Subcutaneous preadipocyte (primary cell): Measurements from ENCODE around the gene GIPR. TPM values are rescaled to one million over a fixed set of nuclear protein-coding genes. Genes with fewer than 3 reads are reported as not detected.

ENCODE experiments used
- small RNA-seq: library from RNA; depleted of rRNA; stranded (forward); fragments of <200 nt; gene quantifications from one replicate; pipeline ENCODE3, GENCODE V24; 2012
- total RNA-seq: library from RNA; depleted of rRNA; stranded (reverse); fragments of >200 nt; gene quantifications from 2 replicates; pipeline ENCODE4 v1.2.3, GENCODE V29; 2012

The GIPR gene, protein sequence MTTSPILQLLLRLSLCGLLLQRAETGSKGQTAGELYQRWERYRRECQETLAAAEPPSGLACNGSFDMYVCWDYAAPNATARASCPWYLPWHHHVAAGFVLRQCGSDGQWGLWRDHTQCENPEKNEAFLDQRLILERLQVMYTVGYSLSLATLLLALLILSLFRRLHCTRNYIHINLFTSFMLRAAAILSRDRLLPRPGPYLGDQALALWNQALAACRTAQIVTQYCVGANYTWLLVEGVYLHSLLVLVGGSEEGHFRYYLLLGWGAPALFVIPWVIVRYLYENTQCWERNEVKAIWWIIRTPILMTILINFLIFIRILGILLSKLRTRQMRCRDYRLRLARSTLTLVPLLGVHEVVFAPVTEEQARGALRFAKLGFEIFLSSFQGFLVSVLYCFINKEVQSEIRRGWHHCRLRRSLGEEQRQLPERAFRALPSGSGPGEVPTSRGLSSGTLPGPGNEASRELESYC
- not detected in 2 replicates for total RNA-seq

DNA sequence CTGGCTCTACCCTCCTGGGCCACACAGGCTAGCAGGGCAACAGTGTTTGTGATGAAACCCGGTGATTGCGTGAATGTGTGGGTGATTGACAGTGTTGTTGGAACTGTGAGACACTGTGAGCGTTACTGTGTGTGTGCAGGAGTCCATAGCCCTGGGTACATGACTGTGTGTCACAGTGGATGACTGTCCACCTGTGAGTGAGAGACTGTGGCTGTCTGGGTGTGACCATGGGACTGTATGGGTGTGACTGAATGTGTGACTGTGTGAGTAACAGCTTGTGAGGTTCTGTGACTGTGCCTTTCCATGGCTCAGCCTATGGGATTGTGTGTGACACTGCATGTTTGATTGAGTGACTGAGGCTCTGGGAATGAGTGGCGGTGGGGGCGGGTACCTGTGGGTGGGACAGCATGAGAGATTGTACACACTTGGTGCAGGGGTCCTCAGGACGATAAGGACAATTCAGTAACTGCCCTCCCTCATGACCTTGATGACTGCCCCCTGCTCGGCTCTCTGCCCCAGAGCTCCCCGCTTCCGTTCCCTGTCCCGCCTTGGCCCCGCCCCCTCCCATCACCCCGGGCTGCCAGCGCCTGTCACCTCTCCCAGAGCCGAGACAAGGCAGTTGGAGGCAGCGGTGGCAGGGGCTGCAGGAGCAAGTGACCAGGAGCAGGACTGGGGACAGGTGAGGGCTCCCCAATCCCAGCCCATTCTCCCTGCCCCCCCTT, at the start of gene GIPR:
GIPR (plus strand) TSS at position 602 of the 722 bp plus-strand sequence. CDS start 1,300 bp downstream, outside the sequence.

DNA sequence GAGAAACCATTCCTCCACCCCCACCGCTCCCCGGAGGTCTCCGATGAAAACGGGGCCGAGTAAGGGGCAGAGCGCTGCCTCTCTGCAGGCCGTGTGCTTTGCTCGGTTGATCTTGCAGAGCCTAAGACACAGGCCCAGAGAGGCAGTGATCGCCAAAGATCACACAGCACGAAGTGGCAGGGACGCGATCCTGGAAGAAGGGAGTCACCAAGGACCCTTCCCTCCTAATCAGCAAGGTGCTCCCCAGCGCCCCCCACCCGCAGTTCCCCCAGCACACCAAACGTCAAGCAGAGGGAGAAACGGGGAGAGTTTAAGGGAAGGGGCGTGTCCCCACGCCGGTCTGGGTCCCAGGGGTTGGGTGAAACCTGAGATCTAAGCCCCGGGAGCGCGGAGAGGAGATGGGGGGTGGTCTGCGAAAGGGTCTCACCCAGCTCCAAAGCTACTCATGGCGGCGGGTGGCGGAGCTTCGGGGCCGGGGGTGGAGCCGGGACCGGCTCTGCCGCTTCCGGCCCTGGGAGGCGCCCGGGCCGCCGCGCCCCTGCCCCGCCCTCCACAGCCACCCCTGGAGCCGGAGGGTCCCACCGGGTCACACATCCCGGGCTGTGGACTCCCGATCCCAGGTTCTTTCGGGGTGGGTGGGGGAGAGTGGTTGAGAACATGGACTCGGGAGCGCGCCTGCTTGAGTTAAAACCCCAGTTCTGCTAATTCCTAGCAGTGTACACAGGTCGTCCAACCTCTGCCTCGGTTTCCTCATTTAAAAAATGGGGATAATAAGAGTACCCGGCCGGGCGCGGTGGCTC, 28.9 kb upstream of the GIPR start, which contains the start of gene EML2:
EML2 (minus strand) TSS at position 468 of the 800 bp plus-strand sequence; CDS start at position 447, 21 bp downstream.

DNA sequence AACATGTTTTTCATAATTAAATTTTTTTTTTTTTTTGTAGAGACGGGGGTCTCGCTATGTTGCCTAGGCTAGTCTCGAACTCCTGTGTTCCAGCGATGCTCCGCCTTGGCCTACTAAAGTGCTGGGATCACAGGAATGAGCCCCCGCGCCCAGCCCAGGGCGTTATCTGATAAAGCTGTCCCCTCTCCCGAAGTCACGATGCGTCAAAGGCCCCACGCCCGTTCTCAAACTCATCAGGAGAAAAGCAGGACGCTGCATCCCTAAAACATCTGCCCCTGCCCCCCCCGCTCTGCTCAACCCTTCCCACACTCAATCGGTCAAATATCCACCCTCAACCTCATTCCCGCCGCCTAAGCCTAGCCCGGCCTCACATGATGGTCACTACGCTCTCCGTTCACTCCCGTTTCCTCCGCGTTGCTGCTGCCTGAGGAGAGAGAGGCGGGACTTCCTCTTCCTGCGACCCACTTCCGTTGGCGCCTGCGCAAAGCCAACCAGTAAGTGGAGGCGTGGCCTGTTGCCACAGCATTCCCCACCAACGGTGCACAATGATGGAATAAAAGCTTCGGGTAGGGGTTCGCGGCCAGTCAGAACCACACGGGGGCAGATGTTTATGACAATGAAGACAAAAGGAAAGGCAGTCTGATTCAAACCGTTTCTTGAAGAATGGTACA, 23.6 kb downstream of the GIPR start, which contains the start of gene SNRPD2:
SNRPD2 (minus strand) TSS at position 438 of the 671 bp plus-strand sequence; CDS start at position 373, 65 bp downstream.

DNA sequence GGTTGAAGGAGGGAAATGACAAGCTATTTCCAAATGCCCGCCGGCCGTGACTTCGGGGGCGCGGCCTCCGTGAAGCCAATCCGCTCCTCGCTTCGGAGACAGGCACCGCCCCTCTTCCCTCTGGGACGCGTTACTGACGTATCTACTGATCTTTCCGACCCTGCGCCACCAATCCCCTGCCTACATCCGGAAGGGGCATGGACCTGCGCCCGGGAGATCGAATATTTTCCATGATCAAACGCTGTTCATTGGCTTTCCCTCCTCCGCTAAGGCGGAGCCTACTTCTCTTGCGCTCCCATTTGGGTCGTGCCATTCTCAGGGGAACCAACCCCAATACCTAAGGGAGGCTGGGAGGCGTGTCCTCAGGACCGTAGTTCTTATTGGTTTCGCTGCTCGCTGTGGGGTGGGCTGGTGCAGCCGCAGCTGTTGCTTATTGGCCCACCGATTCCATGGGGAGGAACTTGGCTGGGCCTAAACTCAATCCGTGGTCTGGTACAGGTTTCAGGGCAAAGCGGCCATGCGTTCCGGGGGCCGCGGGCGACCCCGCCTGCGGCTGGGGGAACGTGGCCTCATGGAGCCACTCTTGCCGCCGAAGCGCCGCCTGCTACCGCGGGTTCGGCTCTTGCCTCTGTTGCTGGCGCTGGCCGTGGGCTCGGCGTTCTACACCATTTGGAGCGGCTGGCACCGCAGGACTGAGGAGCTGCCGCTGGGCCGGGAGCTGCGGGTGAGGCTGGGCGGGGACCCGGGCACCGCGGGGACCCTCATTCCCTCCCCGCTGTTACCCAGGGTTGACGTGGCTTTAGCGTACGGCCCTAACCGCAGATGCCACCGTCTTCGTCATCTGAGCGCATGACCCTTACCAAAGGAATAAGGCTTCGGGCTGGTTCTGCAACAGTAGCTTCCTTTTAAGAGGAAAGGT, 24.4 kb downstream of the GIPR start, which contains the start of gene QPCTL:
QPCTL (plus strand) TSS at position 480 of the 919 bp plus-strand sequence; CDS start at position 518, 38 bp downstream.

DNA sequence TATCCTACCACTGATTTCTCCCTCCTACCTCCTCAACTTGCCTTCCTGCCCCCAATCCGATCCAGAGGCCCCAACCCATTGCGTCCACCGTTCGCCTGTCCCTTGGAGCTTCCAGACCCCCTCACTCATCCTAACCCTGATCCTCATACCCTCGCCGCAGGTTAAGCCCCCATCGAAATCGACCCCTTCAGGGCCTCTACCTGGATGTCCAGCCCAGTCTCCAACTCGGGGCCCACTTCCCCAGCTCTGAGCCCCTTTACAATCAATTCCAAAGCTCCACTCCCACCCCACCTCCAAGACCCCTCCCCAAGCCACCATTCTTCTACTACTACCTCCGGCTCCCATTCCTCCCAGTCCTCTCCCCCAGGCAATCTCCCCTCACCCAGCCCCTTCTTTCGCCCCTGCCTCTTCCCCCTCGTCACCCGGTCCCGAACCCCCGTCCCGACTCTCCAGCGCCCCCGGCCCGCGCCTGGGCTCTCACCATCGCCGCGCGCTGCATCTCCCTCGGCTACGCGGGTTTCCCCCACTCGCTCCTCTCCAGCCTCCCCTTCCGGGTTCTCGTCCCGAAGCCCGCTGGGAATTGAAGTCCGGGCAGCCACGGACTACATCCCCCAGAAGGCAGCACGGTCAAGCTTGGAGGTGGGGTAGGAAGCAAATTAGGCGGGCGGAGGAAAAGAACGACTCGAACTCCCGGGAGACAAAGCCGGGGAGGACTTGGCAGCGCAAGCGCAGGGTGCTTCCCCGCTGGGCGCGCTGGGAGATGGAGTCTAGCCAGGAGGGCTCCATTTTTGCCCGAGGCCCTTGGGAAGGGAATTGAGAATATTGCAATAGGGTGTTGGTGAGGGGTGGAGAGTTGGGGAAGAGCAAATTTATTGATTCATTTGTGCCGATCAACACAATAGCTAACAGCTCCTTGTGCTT, 62.6 kb downstream of the GIPR start, which contains the start of gene FBXO46:
FBXO46 (minus strand) TSS at position 529 of the 921 bp plus-strand sequence. CDS start 17,401 bp downstream, outside the sequence.

Small RNAs within 50 kb of the gene (small RNA-seq; reads per million reads assigned to genes)
- gene MIR642A (not detected), gene RN7SL836P (not detected)

Other genes starting within 250 kb of the GIPR start
- gene ERCC1, start 244.3 kb upstream of the GIPR start, total RNA-seq: 131 and 162 TPM in 2 replicates
- gene FOSB, start 200.2 kb upstream of the GIPR start, total RNA-seq: 0.37 and 0.39 TPM in 2 replicates
- 3.3 and 3.7 TPM in 2 replicates for gene RTN2, start 171.2 kb upstream of the GIPR start, total RNA-seq
- gene PPM1N, start 169.8 kb upstream of the GIPR start, total RNA-seq: 1.5 and 2.5 TPM in 2 replicates
- 39.7 and 79.2 TPM in 2 replicates for gene VASP, start 160.7 kb upstream of the GIPR start, total RNA-seq
- 5.5 and 7.8 TPM in 2 replicates for gene OPA3, start 83.4 kb upstream of the GIPR start, total RNA-seq
- gene GPR4, start 66.0 kb upstream of the GIPR start, total RNA-seq: under 0.01 TPM in 1 of 2 replicates, not detected in the other
- 12.5 and 25.2 TPM in 2 replicates for gene EML2, start 28.8 kb upstream of the GIPR start, total RNA-seq
- gene SNRPD2, start 23.7 kb downstream of the GIPR start, total RNA-seq: 200 and 333 TPM in 2 replicates
- 20.9 and 28.3 TPM in 2 replicates for gene QPCTL, start 24.4 kb downstream of the GIPR start, total RNA-seq
- 7.7 and 14.7 TPM in 2 replicates for gene FBXO46, start 62.7 kb downstream of the GIPR start, total RNA-seq
- not detected in 2 replicates for gene MEIOSIN, start 65.2 kb downstream of the GIPR start, total RNA-seq
- 6.6 and 7.8 TPM in 2 replicates for gene SIX5, start 101.0 kb downstream of the GIPR start, total RNA-seq
- gene DMPK, start 114.3 kb downstream of the GIPR start, total RNA-seq: 13.7 and 22.4 TPM in 2 replicates
- gene DMWD, start 124.6 kb downstream of the GIPR start, total RNA-seq: 36.0 and 51.0 TPM in 2 replicates
- under 0.01 and 0.39 TPM in 2 replicates for gene RSPH6A, start 147.1 kb downstream of the GIPR start, total RNA-seq
- gene SYMPK, start 194.9 kb downstream of the GIPR start, total RNA-seq: 41.2 and 55.5 TPM in 2 replicates
- not detected in 2 replicates for gene FOXA3, start 196.1 kb downstream of the GIPR start, total RNA-seq
- 18.0 and 21.7 TPM in 2 replicates for gene IRF2BP1, start 217.9 kb downstream of the GIPR start, total RNA-seq
- gene MYPOP, start 234.4 kb downstream of the GIPR start, total RNA-seq: 1.5 and 2.5 TPM in 2 replicates
- gene NANOS2, start 246.6 kb downstream of the GIPR start, total RNA-seq: not detected in 2 replicates